Mucosa of descending colon (tissue), 3 donors: ENCODE data around the gene THSD7A. TPM values are rescaled to one million over a fixed set of nuclear protein-coding genes. Genes with fewer than 3 reads are reported as not detected.

ENCODE experiments used
- ATAC-seq: fragments of 200-7000 bp; cut with Tn5 transposase; one replicate; pipeline ENCODE4 v1.9.1; 2020; ENCODE audit warnings: mild to moderate bottlenecking, moderate library complexity
- DNase-seq, 3 donors: peaks; one replicate each; pipeline ENCODE4 v3.0.0-alpha.2; 2020
- H3K36me3 ChIP-seq: fragments of 200-600 bp; one replicate; pipeline ENCODE4 v1.8.0; 2021; ENCODE audit warnings: low read depth, mild to moderate bottlenecking
- H3K4me1 ChIP-seq: fragments of 200-600 bp; one replicate; pipeline ENCODE4 v1.8.0; 2021; ENCODE audit warnings: low read depth, mild to moderate bottlenecking
- H3K4me3 ChIP-seq: fragments of 200-600 bp; one replicate; pipeline ENCODE4 v1.8.0; 2021; ENCODE audit warnings: mild to moderate bottlenecking
- H3K9me3 ChIP-seq: fragments of 200-600 bp; one replicate; pipeline ENCODE4 v1.8.0; 2021; ENCODE audit warnings: mild to moderate bottlenecking
- CTCF ChIP-seq: fragments of 200-600 bp; IDR thresholded peaks from one replicate; pipeline ENCODE4 v1.8.0; 2022; ENCODE audit warnings: antibody characterized with exemption, mild to moderate bottlenecking
- intact Hi-C, 2 donors: fragments of 100-400 bp; cut with DNase I in 1 of 2; cut with micrococcal nuclease in 1 of 2; formaldehyde crosslinking; loops; one replicate each; pipeline versions ENCODE4 v1.11.0 to v1.11.1; 2022; cut with DNase I, micrococcal nuclease
- total RNA-seq, 3 donors: library from RNA; stranded (reverse); fragmentation: NEBNext Ultra II Directional in 2 of 3; extraction: Animal tissue kit (Norgen Biotek cat#: 25700) in 2 of 3; gene quantifications; one replicate each; pipeline versions ENCODE4 v1.2.1 to v1.2.4, GENCODE V29; 2021 to 2023
- donor health status: DM: no; HTN: no; CAD: no; lungs with moderate emphysema.
- donor health status: DM: no; HTN: no; CAD: no.
- donor health status: DM: no; HTN: yes; CAD: no.

Gene THSD7A
- total RNA-seq, 3 donors from 2014 or later, result 1.0 to 5.4 (median 3.4) TPM

- no peaks in the 10 kb centered on the region for H3K4me1 ChIP-seq
- H3K36me3 ChIP-seq, result no peaks in the 10 kb centered on the region
- intact Hi-C loops, result no loop called here
- ATAC-seq (no peak), DNase-seq (no peak)
- no peak for TF ChIP-seq CTCF
- H3K9me3 ChIP-seq, result no peaks in the 10 kb centered on the region
- H3K4me3 ChIP-seq, result no peak overlapping the region
Observed at GRCh38 chr7:11335947-11336346, 496.1 kb downstream of the THSD7A start.

- no peak for TF ChIP-seq CTCF
- no peaks in the 10 kb centered on the region for H3K4me1 ChIP-seq
- intact Hi-C loops, result no loop called here
- DNase-seq, result no peak
- H3K9me3 ChIP-seq, result no peaks in the 10 kb centered on the region
- no peak for ATAC-seq
- H3K36me3 ChIP-seq, result no peaks in the 10 kb centered on the region
- no peak overlapping the region for H3K4me3 ChIP-seq
Observed at GRCh38 chr7:11332865-11333228, 499.2 kb downstream of the THSD7A start.

- no peak for TF ChIP-seq CTCF
- H3K9me3 ChIP-seq, result no peaks in the 10 kb centered on the region
- intact Hi-C loops, result no loop called here
- DNase-seq, result no peak
- no peaks in the 10 kb centered on the region for H3K4me1 ChIP-seq
- ATAC-seq, result no peak
- no peak overlapping the region for H3K4me3 ChIP-seq
- no peaks in the 10 kb centered on the region for H3K36me3 ChIP-seq
Observed at GRCh38 chr7:11332186-11332864, 499.7 kb downstream of the THSD7A start.

GRCh38 chr7:11331128-11332102 is 500.6 kb downstream of the THSD7A start:
- DNase-seq (no peak), ATAC-seq (no peak)
- TF ChIP-seq CTCF, result no peak
- intact Hi-C loops, result no loop called here
- Histone ChIP-seq H3K9me3 (no peaks in the 10 kb centered on the region), H3K36me3 (no peaks in the 10 kb centered on the region), H3K4me3 (no peak overlapping the region), H3K4me1 (no peaks in the 10 kb centered on the region)

GRCh38 chr7:11330717-11331116 is 501.3 kb downstream of the THSD7A start:
- no peaks in the 10 kb centered on the region for H3K4me1 ChIP-seq
- ATAC-seq, result no peak
- no peaks in the 10 kb centered on the region for H3K9me3 ChIP-seq
- TF ChIP-seq CTCF, result no peak
- intact Hi-C loops, result no loop called here
- no peaks in the 10 kb centered on the region for H3K36me3 ChIP-seq
- no peak overlapping the region for H3K4me3 ChIP-seq
- DNase-seq, result no peak
